GM19397 (cell line): ENCODE measurements around the gene PMEPA1.
"Not testable (repeated sequence)": the region's sequence is repeated elsewhere in the genome, so short reads cannot be mapped to it uniquely, and the experiment has no call there.

Experiments
- ATAC-seq: cut with Tn5 transposase; IDR thresholded peaks from one replicate; pipeline ENCODE4 v1.9.1; 2021; ENCODE audit warnings: mild to moderate bottlenecking, moderate library complexity; ENCODE audit not compliant: unreplicated experiment

PMEPA1 gene

GRCh38 chr20:57653546-57653900, 56.3 kb downstream of the PMEPA1 start:
- ATAC-seq: no peak

GRCh38 chr20:57652606-57653545, 56.9 kb downstream of the PMEPA1 start:
- ATAC-seq: no peak

DNA sequence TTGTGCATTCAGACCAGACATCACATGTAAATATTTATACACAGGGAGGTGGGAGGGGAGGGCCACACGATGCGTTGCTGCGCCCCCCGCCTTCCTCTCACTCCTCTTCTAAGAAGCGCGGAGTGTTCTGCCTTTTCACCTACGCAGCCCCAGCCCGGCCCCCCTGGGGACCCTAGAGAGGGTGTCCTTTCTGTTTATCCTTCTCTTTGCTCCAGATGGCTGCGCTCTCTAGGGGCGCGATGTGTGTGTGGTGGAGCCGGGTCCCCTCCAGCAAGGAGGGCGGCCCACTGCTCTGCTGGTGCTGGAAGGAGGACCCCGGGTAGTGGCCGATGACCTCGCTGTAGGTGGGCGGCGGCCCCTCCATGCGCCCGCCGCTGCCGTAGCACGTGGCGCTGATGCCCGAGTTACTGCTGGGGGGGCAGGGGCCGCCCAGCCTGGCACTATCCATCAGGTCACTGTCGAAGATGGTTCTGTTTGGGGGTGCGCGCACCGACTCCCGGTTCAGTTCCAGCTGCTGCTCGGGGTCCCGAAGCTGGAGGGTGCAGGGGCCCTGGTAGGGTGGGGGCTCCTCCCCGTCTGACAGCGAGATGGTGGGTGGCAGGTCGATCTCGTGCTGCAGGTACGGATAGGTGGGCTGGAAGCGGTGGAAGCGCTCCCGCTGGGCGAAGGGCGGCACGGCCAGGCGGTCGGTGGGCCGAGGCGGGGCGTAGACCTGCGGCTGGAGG, 57.8 kb downstream of the PMEPA1 start:
- ATAC-seq: no peak

- no peak for ATAC-seq
Measured at GRCh38 chr20:57650756-57651483, 58.9 kb downstream of the PMEPA1 start.

- no peak for ATAC-seq
Measured at GRCh38 chr20:57650266-57650665, 59.5 kb downstream of the PMEPA1 start.

- ATAC-seq: no peak
Measured at GRCh38 chr20:57649617-57650015, 60.2 kb downstream of the PMEPA1 start.

GRCh38 chr20:57648878-57649616, 60.8 kb downstream of the PMEPA1 start:
- ATAC-seq: no peak

DNA sequence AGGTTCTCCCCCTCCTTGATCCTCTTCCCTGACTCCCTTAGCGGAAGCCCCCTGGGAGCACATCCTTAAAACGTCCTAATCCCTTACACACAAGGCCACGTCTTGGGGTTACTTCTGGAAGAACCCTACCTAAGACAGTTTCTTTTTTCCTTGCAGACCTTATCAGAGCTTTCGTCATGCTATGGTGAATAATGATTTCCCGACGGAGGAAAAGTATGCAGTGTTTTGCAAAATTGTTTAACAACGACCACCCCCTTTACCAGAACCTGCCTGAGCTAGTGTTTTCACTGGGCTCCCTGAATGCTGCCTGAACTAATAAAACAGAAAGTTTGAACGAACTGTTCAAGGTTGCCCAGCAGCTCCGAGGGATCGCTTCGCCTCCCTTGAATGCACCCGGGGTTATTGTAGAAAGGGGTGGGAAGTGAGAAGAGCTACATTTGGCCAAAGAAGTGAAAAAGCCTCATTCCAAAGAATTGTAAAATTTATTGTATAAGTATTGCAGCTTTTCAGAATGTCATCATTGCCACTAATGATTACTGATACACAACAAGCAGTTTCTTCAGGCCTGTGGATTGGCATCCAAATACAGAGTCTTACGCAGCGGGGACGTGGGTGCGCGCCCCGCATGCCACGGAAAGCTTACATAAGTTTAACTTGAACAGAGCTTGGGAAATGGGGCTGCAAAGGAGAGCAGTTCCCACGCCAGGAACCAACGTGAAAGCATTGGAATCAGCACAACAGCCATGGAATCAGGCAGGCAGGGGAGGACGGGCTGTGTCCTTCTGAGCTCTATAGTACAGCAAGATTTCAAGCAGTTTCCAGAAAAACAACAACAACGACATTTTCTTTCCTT, 61.7 kb downstream of the PMEPA1 start:
- no peak for ATAC-seq

GRCh38 chr20:57647006-57647932, 62.5 kb downstream of the PMEPA1 start:
- ATAC-seq: no peak

DNA sequence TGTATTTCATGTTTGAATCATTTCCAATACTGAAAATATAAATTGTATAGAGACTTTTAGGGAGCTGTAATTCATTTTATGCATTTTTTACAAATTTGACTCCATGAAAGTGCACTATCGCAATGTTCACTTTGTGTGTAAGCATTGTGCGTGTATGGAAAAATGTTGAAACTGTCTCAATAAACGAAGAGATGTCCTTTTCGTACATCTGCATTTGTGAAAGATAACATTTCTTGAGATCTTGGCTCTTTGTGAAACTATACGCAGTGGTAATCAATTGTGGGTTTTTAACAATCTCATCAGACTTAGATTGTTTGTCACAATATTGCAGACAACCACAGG, 70.9 kb downstream of the PMEPA1 start:
- ATAC-seq: no peak

DNA sequence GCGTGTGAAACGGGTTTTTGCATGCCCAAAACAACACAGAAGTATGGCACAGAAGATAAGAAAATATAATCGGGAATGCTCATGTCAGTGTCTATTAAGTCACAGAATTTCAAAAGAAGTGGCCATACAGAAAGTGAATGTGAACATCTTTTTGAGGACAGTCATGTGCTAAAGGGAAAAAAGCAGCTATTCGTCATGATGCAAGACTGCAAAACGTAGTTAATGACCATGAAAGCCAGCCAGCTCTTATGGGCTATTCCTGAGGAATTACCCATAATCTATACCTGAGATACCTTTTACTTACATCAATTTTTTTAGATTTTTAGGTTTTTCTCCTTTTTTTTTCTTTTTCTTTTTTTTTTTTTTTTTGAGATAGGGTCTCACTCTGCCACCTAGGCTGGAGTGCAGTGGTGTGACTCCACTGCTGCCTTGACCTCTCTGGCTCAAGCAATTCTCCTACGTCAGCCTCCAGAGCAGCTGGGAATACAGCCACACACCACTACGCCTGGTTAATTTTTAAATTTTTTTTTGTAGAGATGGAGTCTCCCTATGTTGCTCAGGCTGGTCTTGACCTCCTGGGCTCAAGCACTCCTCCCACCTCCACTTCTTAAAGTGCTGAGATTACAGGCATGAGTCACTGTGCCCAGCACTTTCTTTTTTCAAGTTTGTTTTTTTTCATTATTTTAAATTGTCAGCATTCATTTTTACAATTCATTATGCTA, 71.5 kb downstream of the PMEPA1 start:
- no peak for ATAC-seq

- no peak for ATAC-seq
Measured at GRCh38 chr20:57633945-57634491, 75.8 kb downstream of the PMEPA1 start.

- no peak for ATAC-seq
Measured at GRCh38 chr20:57632286-57632685, 77.5 kb downstream of the PMEPA1 start.

DNA sequence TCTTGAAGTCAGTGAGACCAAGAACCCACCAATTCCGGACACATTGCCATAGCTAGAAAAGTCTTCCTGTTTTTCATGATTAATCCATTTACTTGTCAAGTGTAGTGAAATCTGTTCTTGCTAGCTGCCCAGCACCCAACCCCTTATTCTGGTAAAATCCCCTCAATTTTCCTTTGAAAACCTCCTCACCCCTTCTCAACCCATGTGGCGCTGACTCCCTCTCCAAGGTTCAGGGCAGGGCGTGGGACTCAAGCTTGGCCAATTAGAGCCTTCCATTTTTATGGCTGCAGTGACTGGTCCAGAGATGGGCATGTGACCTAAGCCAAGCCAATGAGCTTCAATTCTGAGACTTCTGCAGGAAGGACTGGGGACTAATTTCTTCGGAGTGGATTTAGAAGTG, 79.8 kb downstream of the PMEPA1 start:
- ATAC-seq: no peak

- ATAC-seq: not testable (repeated sequence)
Measured at GRCh38 chr20:57629491-57629901, 80.3 kb downstream of the PMEPA1 start.

GRCh38 chr20:57628962-57629308, 80.9 kb downstream of the PMEPA1 start:
- ATAC-seq: not testable (repeated sequence)

DNA sequence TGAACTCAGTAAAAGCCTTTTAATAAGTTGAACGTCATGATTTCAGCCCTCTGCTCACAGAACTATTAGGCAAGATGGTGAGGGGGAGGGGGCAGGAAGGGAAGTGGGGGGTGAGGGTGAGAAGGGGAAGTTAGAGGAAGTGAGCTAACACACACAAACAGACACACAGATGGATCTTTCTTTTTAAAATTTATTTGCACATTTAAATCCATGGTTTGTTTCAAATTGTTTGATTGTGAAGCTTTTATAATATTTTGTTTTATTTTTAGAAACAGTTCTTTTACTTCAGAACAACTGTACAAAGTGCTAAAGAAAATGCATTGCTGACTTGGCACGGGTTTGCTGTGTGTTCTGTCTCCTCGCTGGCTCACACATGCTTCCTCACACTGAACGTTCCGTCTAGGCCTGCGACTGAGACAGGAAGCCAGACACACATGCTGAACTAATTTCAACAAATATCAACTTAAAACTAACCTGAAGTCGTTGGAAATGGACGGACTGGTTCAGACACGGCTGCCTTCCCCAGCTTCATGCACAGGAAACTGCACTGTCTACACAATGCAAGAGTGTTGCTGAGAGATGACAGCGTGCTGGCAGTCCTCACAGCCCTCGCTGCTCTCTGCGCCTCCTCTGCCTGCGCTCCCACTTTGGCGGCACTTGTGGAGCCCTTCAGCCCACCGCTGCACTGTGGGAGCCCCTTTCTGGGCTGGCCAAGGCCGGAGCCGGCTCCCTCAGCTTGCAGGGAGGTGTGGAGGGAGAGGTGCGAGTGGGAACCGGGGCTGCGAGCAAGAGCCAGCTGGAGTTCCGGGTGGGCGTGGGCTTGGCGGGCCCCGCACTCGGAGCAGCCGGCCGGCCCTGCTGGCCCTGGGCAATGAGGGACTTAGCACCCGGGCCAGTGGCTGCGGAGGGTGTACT, 81.5 kb downstream of the PMEPA1 start:
- no peak for ATAC-seq
